GM12878 (cell line): ENCODE data around the gene GPLD1. TPM values are rescaled to one million over a fixed set of nuclear protein-coding genes. Genes with fewer than 3 reads are reported as not detected.

Source experiments
- ATF7 ChIP-seq: fragments of 450-650 bp; IDR thresholded peaks from 2 replicates; pipeline ENCODE4 v1.6.1; 2016; ENCODE audit warnings: low read depth, mild to moderate bottlenecking
- BACH1 ChIP-seq: fragments of 450-650 bp; IDR thresholded peaks from 2 replicates; pipeline ENCODE4 v1.6.1; 2017; ENCODE audit warnings: mild to moderate bottlenecking, borderline replicate concordance
- BMI1 ChIP-seq: fragments of 450-650 bp; IDR thresholded peaks from 2 replicates; pipeline ENCODE4 v1.6.1; 2016; ENCODE audit warnings: mild to moderate bottlenecking, moderate library complexity, borderline replicate concordance
- CHD2 ChIP-seq: IDR thresholded peaks from 2 replicates; pipeline ENCODE4 v1.6.1; 2011; ENCODE audit warnings: low read depth, low read length, improper control_type of control experiment, borderline replicate concordance
- CREB1 ChIP-seq: IDR thresholded peaks from 2 replicates; pipeline ENCODE4 v1.6.1; 2012; ENCODE audit warnings: low read depth, mild to moderate bottlenecking, inconsistent platforms
- DPF2 ChIP-seq: fragments of 450-650 bp; IDR thresholded peaks from 2 replicates; pipeline ENCODE4 v1.6.1; 2017; ENCODE audit warnings: mild to moderate bottlenecking
- EED ChIP-seq: sonication (generic); IDR thresholded peaks from 2 replicates; pipeline ENCODE4 v1.6.1; 2016; ENCODE audit warnings: antibody characterized with exemption, low read depth
- HDGF ChIP-seq: fragments of 450-650 bp; IDR thresholded peaks from 2 replicates; pipeline ENCODE4 v1.6.1; 2016; ENCODE audit warnings: antibody characterized with exemption
- KLF5 ChIP-seq: fragments of 450-650 bp; IDR thresholded peaks from 2 replicates; pipeline ENCODE4 v1.6.1; 2014; ENCODE audit warnings: mild to moderate bottlenecking; ENCODE audit not compliant: partially characterized antibody
- MEF2A ChIP-seq: IDR thresholded peaks from 2 replicates; pipeline ENCODE4 v1.6.1; 2011; ENCODE audit warnings: low read depth, mild to moderate bottlenecking, low read length, moderate library complexity; ENCODE audit not compliant: insufficient read depth
- NFYA ChIP-seq: IDR thresholded peaks from 2 replicates; pipeline ENCODE4 v1.6.1; 2011; ENCODE audit warnings: low read depth, mild to moderate bottlenecking, low read length, improper control_type of control experiment, borderline replicate concordance
- PML ChIP-seq: IDR thresholded peaks from 2 replicates; pipeline ENCODE4 v1.6.1; 2012; ENCODE audit warnings: low read length, inconsistent platforms
- RAD21 ChIP-seq: IDR thresholded peaks from 2 replicates; pipeline ENCODE4 v1.6.1; 2011; ENCODE audit warnings: mild to moderate bottlenecking, low read depth, low read length, moderate library complexity; ENCODE audit not compliant: insufficient read depth
- RUNX3 ChIP-seq: IDR thresholded peaks from 2 replicates; pipeline ENCODE4 v1.6.1; 2012; ENCODE audit warnings: low read length, inconsistent platforms
- SIX5 ChIP-seq: IDR thresholded peaks from 2 replicates; pipeline ENCODE4 v1.6.1; 2011; ENCODE audit warnings: mild to moderate bottlenecking, low read depth, low read length, moderate library complexity; ENCODE audit not compliant: severe bottlenecking
- SMARCA5 ChIP-seq: fragments of 450-650 bp; IDR thresholded peaks from 2 replicates; pipeline ENCODE4 v1.6.1; 2017; ENCODE audit warnings: mild to moderate bottlenecking
- SPI1 ChIP-seq: IDR thresholded peaks from 2 replicates; pipeline ENCODE4 v1.6.1; 2011; ENCODE audit warnings: low read depth, mild to moderate bottlenecking, low read length, moderate library complexity, borderline replicate concordance; ENCODE audit not compliant: insufficient read depth
- SREBF2 ChIP-seq: IDR thresholded peaks from 2 replicates; pipeline ENCODE4 v1.6.1; 2012; ENCODE audit warnings: mild to moderate bottlenecking, low read length
- SUPT20H ChIP-seq: IDR thresholded peaks from 2 replicates; pipeline ENCODE4 v1.6.1; 2011; ENCODE audit warnings: low read depth, mild to moderate bottlenecking, low read length, moderate library complexity, borderline replicate concordance; ENCODE audit not compliant: control insufficient read depth
- TAF1 ChIP-seq: IDR thresholded peaks from 2 replicates; pipeline ENCODE4 v1.6.1; 2011; ENCODE audit warnings: mild to moderate bottlenecking, low read depth, low read length, borderline replicate concordance
- TARDBP ChIP-seq: IDR thresholded peaks from 2 replicates; pipeline ENCODE4 v1.6.1; 2016; ENCODE audit warnings: borderline replicate concordance
- TCF3 ChIP-seq: IDR thresholded peaks from 2 replicates; pipeline ENCODE4 v1.6.1; 2012; ENCODE audit warnings: low read depth, mild to moderate bottlenecking, low read length, borderline replicate concordance; ENCODE audit not compliant: insufficient read depth
- ZNF207 ChIP-seq: fragments of 450-650 bp; IDR thresholded peaks from 2 replicates; pipeline ENCODE4 v1.6.1; 2014; ENCODE audit warnings: antibody characterized with exemption, mild to moderate bottlenecking, borderline replicate concordance
- ZNF274 ChIP-seq: IDR thresholded peaks from one replicate; pipeline ENCODE4 v1.8.0; 2011; ENCODE audit not compliant: insufficient read length, insufficient read depth
- ZNF384 ChIP-seq: IDR thresholded peaks from 2 replicates; pipeline ENCODE4 v1.6.1; 2012; ENCODE audit warnings: low read depth, mild to moderate bottlenecking, low read length, improper control_type of control experiment, borderline replicate concordance
- polyA plus RNA-seq, 11 experiments: library from polyadenylated mRNA; depleted of rRNA in 4 of 11; unstranded in 6 of 11; stranded (reverse) in 5 of 11; fragments of >200 nt; fragmentation: Nextera tagmentation in 4 of 11; fragmentation: Illumina TruSeq in 1 of 11; extraction: Ambion mirVana in 4 of 11; extraction: Trizol in 1 of 11; gene quantifications; 1 replicate in 1 of 11; 2 replicates in 10 of 11; pipeline versions ENCODE4 v1.2.1 to v1.2.3, GENCODE V29; 2011 to 2016; ENCODE audit warnings: inconsistent platforms in 2 of 11, missing spikeins in 2 of 11, low read depth in 1 of 11
- total RNA-seq, 4 experiments: library from RNA; depleted of rRNA in 3 of 4; stranded (reverse); fragments of >200 nt in 3 of 4; fragmentation: Illumina TruSeq in 1 of 4; extraction: Trizol in 1 of 4; gene quantifications; 2 replicates each; pipeline versions ENCODE4 v1.2.1 to v1.2.3, GENCODE V29; 2013 to 2021
- TF ChIP-seq, protein P1 (sequence below): fragments of 450-650 bp; IDR thresholded peaks from 2 replicates; pipeline ENCODE4 v1.6.1; 2017; ENCODE audit warnings: mild to moderate bottlenecking, low read depth, inconsistent platforms; ENCODE audit not compliant: poor library complexity, severe bottlenecking
- TF ChIP-seq, protein P2 (sequence below): fragments of 450-650 bp; IDR thresholded peaks from 2 replicates; pipeline ENCODE4 v1.6.1; 2017; ENCODE audit warnings: mild to moderate bottlenecking, moderate library complexity

Gene GPLD1
- total and polyA plus RNA-seq, 10 of the 15 experiments (the other 5 are each of a cell fraction or from before 2014, with no cell fraction given) = 0.04 to 1.0 (median 0.69) TPM

DNA sequence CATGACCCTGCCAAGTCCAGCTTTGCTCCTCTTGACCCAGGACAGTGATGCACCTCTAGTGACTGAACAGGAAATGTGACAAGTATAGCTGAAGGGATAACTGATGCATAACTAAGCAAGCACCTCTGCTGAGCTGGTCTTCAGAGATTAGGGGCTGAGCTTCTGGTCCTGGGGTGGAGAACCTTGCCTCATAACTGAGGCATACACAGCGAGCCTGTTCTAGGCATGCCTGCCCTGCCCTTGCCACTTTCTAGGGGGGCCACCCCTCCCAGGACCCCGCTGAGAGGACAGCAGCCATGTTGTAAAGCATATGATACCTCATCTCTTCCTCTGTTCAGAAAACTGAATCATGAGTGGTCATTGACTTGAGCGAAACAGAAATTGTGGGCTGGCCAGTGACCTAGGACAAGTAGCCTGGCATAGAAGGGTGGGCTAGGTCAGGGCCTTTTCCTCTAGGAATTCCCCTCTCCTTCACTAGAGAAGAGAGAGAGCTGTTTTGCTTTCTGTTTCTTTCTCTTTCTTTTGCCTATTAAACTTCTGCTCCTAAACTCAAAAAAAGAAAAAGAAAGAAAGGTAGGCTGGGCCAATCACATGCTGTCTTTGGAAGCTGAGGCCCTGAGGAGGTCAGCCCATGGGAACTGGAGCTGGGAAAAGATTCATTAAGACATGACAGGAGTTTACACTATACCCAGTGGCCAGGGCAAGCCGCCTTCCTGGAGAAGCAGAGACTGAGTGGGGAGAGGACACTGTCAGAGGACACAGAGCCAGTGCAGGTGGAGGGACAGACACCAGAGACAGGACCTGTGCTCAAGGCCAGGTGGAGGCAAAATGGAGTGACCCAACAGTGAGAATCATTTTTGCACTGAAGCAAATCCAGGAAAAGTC lies 28.5 kb upstream of the GPLD1 start (continued):
- TF ChIP-seq MEF2A (no peak), KLF5 (no peak), ZNF384 (no peak), PML (no peak), SREBF2 (no peak), BMI1 (no peak), CREB1 (no peak), SUPT20H (no peak), SMARCA5 (no peak), EED (no peak), HDGF (no peak), CHD2 (no peak), TCF3 (no peak), SPI1 (no peak), SIX5 (no peak), RUNX3 (peak; percentile 19; the same call in 1 of the 2 replicates), RAD21 (no peak), BACH1 (no peak), ZNF207 (no peak), NFYA (no peak), TARDBP (no peak), ATF7 (no peak), ZNF274 (no peak), DPF2 (peak; percentile 72; the same call in 1 of the 2 replicates), TAF1 (peak; percentile 54; the same call in 1 of the 2 replicates)
- TF ChIP-seq, protein P1, sequence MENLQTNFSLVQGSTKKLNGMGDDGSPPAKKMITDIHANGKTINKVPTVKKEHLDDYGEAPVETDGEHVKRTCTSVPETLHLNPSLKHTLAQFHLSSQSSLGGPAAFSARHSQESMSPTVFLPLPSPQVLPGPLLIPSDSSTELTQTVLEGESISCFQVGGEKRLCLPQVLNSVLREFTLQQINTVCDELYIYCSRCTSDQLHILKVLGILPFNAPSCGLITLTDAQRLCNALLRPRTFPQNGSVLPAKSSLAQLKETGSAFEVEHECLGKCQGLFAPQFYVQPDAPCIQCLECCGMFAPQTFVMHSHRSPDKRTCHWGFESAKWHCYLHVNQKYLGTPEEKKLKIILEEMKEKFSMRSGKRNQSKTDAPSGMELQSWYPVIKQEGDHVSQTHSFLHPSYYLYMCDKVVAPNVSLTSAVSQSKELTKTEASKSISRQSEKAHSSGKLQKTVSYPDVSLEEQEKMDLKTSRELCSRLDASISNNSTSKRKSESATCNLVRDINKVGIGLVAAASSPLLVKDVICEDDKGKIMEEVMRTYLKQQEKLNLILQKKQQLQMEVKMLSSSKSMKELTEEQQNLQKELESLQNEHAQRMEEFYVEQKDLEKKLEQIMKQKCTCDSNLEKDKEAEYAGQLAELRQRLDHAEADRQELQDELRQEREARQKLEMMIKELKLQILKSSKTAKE = no peak
- TF ChIP-seq, protein P2, sequence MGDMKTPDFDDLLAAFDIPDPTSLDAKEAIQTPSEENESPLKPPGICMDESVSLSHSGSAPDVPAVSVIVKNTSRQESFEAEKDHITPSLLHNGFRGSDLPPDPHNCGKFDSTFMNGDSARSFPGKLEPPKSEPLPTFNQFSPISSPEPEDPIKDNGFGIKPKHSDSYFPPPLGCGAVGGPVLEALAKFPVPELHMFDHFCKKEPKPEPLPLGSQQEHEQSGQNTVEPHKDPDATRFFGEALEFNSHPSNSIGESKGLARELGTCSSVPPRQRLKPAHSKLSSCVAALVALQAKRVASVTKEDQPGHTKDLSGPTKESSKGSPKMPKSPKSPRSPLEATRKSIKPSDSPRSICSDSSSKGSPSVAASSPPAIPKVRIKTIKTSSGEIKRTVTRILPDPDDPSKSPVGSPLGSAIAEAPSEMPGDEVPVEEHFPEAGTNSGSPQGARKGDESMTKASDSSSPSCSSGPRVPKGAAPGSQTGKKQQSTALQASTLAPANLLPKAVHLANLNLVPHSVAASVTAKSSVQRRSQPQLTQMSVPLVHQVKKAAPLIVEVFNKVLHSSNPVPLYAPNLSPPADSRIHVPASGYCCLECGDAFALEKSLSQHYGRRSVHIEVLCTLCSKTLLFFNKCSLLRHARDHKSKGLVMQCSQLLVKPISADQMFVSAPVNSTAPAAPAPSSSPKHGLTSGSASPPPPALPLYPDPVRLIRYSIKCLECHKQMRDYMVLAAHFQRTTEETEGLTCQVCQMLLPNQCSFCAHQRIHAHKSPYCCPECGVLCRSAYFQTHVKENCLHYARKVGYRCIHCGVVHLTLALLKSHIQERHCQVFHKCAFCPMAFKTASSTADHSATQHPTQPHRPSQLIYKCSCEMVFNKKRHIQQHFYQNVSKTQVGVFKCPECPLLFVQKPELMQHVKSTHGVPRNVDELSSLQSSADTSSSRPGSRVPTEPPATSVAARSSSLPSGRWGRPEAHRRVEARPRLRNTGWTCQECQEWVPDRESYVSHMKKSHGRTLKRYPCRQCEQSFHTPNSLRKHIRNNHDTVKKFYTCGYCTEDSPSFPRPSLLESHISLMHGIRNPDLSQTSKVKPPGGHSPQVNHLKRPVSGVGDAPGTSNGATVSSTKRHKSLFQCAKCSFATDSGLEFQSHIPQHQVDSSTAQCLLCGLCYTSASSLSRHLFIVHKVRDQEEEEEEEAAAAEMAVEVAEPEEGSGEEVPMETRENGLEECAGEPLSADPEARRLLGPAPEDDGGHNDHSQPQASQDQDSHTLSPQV = no peak
